Measurements from ENCODE around the gene MRGPRG.

Gene MRGPRG

DNA sequence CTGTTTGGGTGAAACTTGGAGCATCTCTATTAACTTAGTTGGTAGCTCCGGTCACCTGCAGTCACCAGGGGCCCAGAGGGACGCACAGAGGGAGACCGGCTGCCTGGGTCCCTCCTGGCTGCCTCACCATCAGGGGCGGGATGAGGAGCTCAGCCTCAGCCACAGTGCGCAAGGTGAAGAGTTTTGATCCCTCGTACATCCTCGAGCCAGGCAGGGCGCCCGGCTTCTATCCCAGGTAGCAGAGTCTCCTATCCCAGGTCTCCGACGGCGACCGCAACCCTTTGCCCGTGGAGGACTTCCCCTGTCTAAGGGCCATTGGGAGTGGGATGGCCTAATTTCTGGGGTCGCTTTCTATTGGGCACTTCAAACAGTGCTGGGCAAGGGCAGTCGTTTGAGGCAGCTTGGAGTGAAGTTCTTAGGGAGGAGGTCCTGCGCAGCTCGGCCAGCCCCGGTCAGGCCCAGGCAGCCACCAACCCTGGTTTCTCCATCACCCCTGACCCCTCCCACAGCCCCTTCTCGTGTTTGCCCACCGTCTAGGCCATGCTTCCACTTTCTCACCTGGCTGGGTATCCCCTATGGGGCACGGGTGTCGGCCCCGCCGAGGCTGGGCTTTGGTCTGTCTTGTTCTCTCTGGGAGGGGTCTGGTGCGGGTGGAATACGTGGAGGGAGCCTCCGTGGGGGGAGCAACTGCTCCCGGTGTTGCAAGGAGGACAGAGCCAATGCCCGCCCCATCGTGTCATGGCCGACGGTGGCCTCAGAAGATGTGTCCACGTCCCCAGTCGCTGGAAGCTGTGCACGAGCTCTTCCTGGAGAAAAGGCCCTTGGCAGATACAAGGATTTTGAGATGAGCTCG lies 3.6 kb upstream of the MRGPRG start:
- Histone ChIP-seq H3K4me3 (ENCODE audit: low read depth, low read length) (no peak overlapping the region), H3K27ac (no peak overlapping the region), H3K36me3 (replicated peaks) (no peaks in the 10 kb centered on the region), H3K27me3 (replicated peaks) (peaks cover 37% of the 10 kb centered on the region)
- in situ Hi-C loops (cut with HindIII; ENCODE audit: low pct_ligation_motif_present, low sequenced_read_pairs) = no loop called here
- DNase-seq = no peak
- TF ChIP-seq, protein P1, sequence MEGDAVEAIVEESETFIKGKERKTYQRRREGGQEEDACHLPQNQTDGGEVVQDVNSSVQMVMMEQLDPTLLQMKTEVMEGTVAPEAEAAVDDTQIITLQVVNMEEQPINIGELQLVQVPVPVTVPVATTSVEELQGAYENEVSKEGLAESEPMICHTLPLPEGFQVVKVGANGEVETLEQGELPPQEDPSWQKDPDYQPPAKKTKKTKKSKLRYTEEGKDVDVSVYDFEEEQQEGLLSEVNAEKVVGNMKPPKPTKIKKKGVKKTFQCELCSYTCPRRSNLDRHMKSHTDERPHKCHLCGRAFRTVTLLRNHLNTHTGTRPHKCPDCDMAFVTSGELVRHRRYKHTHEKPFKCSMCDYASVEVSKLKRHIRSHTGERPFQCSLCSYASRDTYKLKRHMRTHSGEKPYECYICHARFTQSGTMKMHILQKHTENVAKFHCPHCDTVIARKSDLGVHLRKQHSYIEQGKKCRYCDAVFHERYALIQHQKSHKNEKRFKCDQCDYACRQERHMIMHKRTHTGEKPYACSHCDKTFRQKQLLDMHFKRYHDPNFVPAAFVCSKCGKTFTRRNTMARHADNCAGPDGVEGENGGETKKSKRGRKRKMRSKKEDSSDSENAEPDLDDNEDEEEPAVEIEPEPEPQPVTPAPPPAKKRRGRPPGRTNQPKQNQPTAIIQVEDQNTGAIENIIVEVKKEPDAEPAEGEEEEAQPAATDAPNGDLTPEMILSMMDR (IDR thresholded peaks at IDR 0.05; ENCODE audit: low read depth, low read length, missing control alignments) = no peak

DNA sequence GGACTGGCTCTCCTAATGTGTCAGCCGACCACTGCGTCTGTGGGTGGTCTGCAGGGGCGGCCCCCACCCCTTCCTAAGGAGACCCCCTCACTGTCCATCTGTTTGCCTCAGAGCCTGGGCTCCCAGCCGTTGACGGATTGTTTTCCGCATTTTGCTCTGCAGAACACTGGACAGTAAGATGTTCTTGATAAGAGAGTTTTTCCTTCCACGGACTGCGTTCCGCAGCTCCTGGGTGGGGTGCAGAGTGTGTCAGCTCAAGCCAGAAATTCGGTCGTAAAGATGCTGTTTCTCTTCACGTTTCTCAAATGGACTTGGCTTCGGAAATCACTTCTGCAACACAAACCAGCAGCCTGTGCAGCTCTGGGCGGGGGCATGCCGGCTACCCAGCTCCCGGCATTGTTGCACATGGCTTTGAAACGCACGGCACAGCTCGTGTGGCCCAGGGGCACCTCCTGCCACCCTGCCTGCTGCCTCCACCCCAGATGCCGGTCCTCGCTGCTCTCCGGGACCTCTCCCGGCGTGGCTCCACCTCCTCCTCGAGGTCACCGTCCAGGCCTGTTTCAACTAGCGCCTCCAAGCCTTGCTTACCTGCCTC lies 2.9 kb upstream of the MRGPRG start:
- H3K27me3 ChIP-seq (replicated peaks) = peaks cover 37% of the 10 kb centered on the region
- no peak overlapping the region for H3K27ac ChIP-seq
- H3K36me3 ChIP-seq (replicated peaks) = no peaks in the 10 kb centered on the region
- TF ChIP-seq, protein P1 (IDR thresholded peaks at IDR 0.05; ENCODE audit: low read depth, low read length, missing control alignments) = no peak
- no peak overlapping the region for H3K4me3 ChIP-seq (ENCODE audit: low read depth, low read length)
- DNase-seq = no peak
- in situ Hi-C loops (cut with HindIII; ENCODE audit: low pct_ligation_motif_present, low sequenced_read_pairs) = no loop called here

DNA sequence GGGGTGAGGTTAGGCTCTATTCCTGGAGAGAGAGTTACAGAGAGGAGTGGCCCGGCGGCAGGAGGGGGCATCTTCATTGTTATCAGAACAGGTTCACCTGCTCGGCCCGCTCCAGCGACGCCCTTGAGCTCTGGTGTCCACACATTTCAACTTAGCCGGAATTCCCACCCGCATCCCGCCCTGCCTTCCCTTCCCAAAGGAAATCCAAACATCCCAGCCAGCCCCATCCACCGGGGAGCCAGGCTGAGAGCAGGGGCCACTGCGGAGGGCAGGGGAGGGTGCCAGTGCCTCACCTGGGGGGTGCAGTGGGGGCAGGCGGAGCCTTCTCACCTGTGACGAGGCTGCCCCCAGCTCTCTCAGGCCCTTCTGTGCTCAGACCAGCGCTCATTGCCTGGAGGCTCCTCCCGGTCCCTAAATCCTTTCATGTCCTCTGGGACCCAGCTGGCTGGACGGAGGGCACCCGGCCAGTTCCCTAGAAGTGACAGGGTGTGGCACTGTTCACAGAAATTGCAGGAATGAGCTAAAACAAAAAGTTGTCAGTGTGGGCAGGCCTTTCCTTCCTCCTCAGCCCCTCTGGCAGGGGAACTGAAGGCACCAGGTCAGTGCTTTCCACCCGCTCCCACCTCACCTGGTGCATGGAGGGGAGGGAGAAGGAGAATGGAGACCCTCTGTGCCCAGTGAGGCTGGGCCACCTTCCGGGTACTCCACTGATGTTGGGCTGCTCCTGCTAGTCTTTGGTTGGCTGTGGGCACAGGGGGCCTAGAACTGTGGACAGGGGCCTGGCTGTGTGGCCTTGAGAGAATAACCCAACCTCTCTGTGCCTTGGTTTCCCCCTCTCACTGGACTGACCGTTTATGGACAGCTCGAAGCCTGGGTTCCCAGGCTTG lies 2.2 kb upstream of the MRGPRG start:
- TF ChIP-seq, protein P1 (IDR thresholded peaks at IDR 0.05; ENCODE audit: low read depth, low read length, missing control alignments) = no peak
- Histone ChIP-seq H3K27me3 (replicated peaks) (peaks cover 37% of the 10 kb centered on the region), H3K27ac (no peak overlapping the region), H3K36me3 (replicated peaks) (no peaks in the 10 kb centered on the region), H3K4me3 (ENCODE audit: low read depth, low read length) (no peak overlapping the region)
- in situ Hi-C loops (cut with HindIII; ENCODE audit: low pct_ligation_motif_present, low sequenced_read_pairs) = no loop called here
- no peak for DNase-seq

DNA sequence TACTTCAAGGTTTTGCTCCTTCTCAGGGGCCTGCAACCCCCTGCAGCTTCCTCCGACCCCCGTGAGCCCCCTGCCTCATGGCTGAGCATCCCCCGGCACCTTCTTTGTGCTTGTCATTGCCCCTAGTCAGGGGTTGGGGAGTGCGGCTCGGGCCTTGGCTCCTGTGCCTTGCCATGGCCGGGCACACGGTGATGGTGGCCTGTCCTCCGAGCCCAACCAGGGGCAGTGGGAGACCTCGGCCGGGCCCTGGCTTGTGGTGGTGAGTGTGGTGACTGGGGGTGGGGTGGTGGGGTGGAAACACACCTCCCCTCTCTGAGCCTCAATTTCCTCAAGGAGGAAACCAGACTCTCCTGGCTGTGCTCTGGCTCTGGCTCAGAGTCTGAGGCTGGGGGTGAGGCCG lies 1.5 kb upstream of the MRGPRG start:
- Histone ChIP-seq H3K27ac (no peak overlapping the region), H3K27me3 (replicated peaks) (peaks cover 34% of the 10 kb centered on the region), H3K36me3 (replicated peaks) (no peaks in the 10 kb centered on the region), H3K4me3 (ENCODE audit: low read depth, low read length) (no peak overlapping the region)
- no peak for DNase-seq
- in situ Hi-C loops (cut with HindIII; ENCODE audit: low pct_ligation_motif_present, low sequenced_read_pairs) = no loop called here
- TF ChIP-seq, protein P1 (IDR thresholded peaks at IDR 0.05; ENCODE audit: low read depth, low read length, missing control alignments) = no peak

DNA sequence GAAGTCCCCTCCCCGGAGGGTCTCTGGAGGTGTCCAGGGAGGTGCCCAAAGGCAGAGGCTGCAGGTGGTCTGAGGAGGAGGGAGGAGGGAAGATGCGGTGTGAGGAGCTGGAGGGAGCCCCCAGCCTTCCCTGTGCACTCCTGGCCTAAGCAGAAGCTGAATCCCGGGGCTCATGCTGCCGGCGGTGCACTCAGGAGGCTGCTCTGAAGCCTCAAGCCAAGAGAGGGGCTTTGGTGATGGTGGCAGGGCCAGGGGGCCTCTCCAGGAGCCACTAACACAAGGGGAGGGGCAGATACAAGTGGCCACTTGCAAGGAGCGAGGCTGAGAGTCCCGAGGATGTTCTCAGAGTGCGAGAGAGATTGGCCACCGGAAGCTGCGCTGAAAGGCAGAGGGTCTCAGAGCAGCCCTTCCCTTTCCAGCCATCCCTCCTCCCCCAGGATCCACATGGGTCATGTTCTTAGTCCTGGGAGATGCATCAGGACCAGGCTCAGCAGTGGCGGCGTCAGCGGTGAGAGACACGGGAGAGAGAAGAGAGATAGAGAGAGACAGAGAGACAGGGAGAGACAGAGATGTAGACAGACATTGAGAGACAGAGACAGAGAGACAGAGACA lies 774 bp upstream of the MRGPRG start:
- in situ Hi-C loops (cut with HindIII; ENCODE audit: low pct_ligation_motif_present, low sequenced_read_pairs) = no loop called here
- DNase-seq = no peak
- Histone ChIP-seq H3K27me3 (replicated peaks) (peaks cover 31% of the 10 kb centered on the region), H3K27ac (no peak overlapping the region), H3K36me3 (replicated peaks) (no peaks in the 10 kb centered on the region), H3K4me3 (ENCODE audit: low read depth, low read length) (no peak overlapping the region)
- TF ChIP-seq, protein P1 (IDR thresholded peaks at IDR 0.05; ENCODE audit: low read depth, low read length, missing control alignments) = no peak

Data from brain microvascular endothelial cell (primary cell).